Karpas-422 (cell line): Measurements from ENCODE around the gene ULK4. TPM values are rescaled to one million over a fixed set of nuclear protein-coding genes. Genes with fewer than 3 reads are reported as not detected.
"Not testable (repeated sequence)": the region's sequence is repeated elsewhere in the genome, so short reads cannot be mapped to it uniquely, and the experiment has no call there.

Experiments used
- DNase-seq: peaks from one replicate; pipeline ENCODE4 v3.0.0-alpha.2; 2015
- H2AFZ ChIP-seq: fragments of 200-600 bp; sonication (generic); 2 replicates; pipeline ENCODE4 v1.6.1; 2014; ENCODE audit warnings: antibody characterized with exemption, low read length, mixed read lengths
- H3K27ac ChIP-seq: fragments of 200-600 bp; sonication (generic); 2 replicates; pipeline ENCODE4 v1.5.1; 2014; ENCODE audit warnings: mild to moderate bottlenecking, low read length, moderate library complexity
- H3K27me3 ChIP-seq: fragments of 200-600 bp; sonication (generic); 2 replicates; pipeline ENCODE4 v1.6.1; 2014; ENCODE audit warnings: low read length, mixed read lengths
- H3K36me3 ChIP-seq: fragments of 200-600 bp; sonication (generic); 2 replicates; pipeline ENCODE4 v1.6.1; 2014; ENCODE audit warnings: low read length, mixed read lengths; ENCODE audit not compliant: insufficient read depth
- H3K4me1 ChIP-seq: fragments of 200-600 bp; sonication (generic); 2 replicates; pipeline ENCODE4 v1.6.1; 2014; ENCODE audit warnings: mild to moderate bottlenecking, low read length, mixed read lengths
- H3K4me2 ChIP-seq: fragments of 200-600 bp; sonication (generic); 2 replicates; pipeline ENCODE4 v1.6.1; 2014; ENCODE audit warnings: low read length, low read depth, mild to moderate bottlenecking; ENCODE audit not compliant: poor library complexity, severe bottlenecking
- H3K4me3 ChIP-seq: fragments of 200-600 bp; sonication (generic); 2 replicates; pipeline ENCODE4 v1.5.1; 2014; ENCODE audit warnings: mild to moderate bottlenecking, antibody characterized with exemption, low read length, mixed read lengths
- H3K79me2 ChIP-seq: fragments of 200-600 bp; sonication (generic); 2 replicates; pipeline ENCODE4 v1.6.1; 2014; ENCODE audit warnings: mild to moderate bottlenecking, low read length, mixed read lengths
- H3K9ac ChIP-seq: fragments of 200-600 bp; sonication (generic); 2 replicates; pipeline ENCODE4 v1.6.0; 2014; ENCODE audit warnings: low read length
- H3K9me2 ChIP-seq: fragments of 200-600 bp; sonication (generic), shearing (Covaris generic); replicated peaks from 2 replicates; pipeline ENCODE4 v1.6.0; 2014; ENCODE audit warnings: mild to moderate bottlenecking, low read length, moderate library complexity; ENCODE audit not compliant: insufficient read depth
- H3K9me3 ChIP-seq: fragments of 300-700, 200-600 bp; sonication (generic); 2 replicates; pipeline ENCODE4 v1.6.1; 2014; ENCODE audit warnings: low read length, mixed read lengths
- H4K20me1 ChIP-seq: fragments of 200-600 bp; sonication (generic); 2 replicates; pipeline ENCODE4 v1.6.1; 2014; ENCODE audit warnings: mild to moderate bottlenecking, antibody characterized with exemption, low read length, low read depth; ENCODE audit not compliant: insufficient read depth
- total RNA-seq: library from RNA; depleted of rRNA; stranded (reverse); fragments of >200 nt; shearing (Covaris generic); gene quantifications from 2 replicates; pipeline ENCODE4 v1.2.3, GENCODE V29; 2014; ENCODE audit warnings: low replicate concordance

Gene ULK4
- total RNA-seq, 1 experiment from 2014 or later: 8.8 TPM

DNA sequence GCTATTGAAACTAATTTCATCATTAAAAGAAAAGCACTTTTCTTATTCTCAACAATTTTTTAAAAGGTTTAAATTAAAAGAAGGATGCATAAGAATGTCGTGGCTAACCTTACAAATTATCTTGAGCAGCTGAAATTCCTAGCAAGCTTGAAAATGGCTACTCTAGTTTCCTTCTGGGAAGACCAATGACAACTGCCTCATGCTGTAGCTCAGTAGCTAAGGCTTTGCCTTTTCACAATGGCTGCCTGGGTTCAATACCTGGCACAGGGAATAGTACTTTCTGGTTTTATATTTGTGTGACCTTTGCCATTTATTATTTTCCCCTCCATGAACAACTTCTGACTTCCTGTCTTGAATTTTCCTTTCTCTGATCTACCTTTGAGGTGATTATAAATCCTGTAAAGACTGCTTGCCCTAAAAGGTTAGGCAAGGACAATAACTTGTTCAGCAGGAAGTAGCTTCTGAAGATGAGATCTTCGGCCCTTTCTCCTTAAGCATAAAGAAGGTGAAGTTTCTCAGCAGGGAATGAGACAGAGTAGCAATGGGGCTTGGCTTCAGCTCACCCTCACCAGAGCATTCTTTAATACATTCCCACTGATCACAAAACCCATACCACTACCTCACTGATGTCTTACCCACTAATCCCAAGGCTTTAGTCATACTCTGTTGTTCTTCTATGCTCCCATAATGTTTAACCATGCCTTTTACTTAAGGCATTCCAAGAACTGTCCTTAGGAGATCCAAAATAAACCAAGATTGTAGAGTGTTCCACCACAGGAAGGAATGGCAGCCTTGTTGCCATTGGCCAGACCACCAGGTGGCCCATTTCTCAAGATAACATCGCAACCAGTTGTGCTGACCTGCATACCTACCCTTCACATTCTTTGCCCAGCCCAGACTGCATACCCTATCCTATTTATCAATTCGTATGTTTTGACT is 276.8 kb downstream of the ULK4 start:
- H2AFZ ChIP-seq: no peak overlapping the region
- no peaks in the 10 kb centered on the region for H3K4me1 ChIP-seq

DNA sequence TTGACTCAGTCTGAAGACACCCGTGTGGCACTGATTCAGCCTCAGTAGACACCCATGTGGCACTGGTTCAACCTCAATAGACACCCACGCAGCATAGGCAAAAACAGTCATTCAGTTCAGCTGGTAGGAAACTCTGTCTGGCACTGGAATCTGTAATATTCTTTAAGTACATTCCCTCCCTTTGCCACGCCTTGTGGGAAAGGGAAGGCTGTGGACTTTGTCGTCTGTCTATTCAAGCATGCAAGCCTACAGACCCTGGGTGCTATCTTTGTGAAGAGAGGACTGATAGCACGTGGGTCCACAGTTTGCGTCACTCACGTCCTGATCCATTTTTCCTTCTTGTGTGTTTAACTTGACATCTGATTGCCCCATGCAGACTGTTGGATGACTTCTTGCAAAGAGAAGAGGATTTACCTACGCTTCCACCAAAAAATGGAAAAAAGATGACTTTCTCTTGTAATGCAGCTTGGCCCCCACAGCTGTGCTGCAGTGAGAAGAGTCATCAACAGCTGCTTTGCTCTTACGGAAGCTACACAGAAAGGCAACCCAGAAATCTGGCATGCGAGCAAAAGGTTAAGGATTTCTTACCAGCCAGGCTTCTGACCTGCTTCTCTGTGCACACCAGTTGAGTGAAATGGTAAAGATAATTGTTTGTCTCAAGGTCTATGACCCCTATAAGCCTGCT is 278.1 kb downstream of the ULK4 start:
- Histone ChIP-seq H3K9ac (no peak overlapping the region), H3K79me2 (no peaks in the 10 kb centered on the region), H4K20me1 (no peaks in the 10 kb centered on the region), H3K36me3 (no peaks in the 10 kb centered on the region), H3K9me2 (no peaks in the 10 kb centered on the region), H3K4me2 (no peak overlapping the region), H3K27me3 (no peaks in the 10 kb centered on the region), H3K4me1 (no peaks in the 10 kb centered on the region), H2AFZ (no peak overlapping the region), H3K9me3 (no peaks in the 10 kb centered on the region), H3K27ac (no peak overlapping the region), H3K4me3 (no peak overlapping the region)
- no peak for DNase-seq

More for the DNA sequence above, 276.8 kb downstream of the ULK4 start:
- no peak overlapping the region for H3K9ac ChIP-seq
- DNase-seq: no peak
- no peak overlapping the region for H3K27ac ChIP-seq
- H3K36me3 ChIP-seq: no peaks in the 10 kb centered on the region
- H3K9me2 ChIP-seq: no peaks in the 10 kb centered on the region
- no peaks in the 10 kb centered on the region for H3K27me3 ChIP-seq
- no peak overlapping the region for H3K4me2 ChIP-seq
- H3K9me3 ChIP-seq: no peaks in the 10 kb centered on the region
- no peaks in the 10 kb centered on the region for H4K20me1 ChIP-seq
- no peak overlapping the region for H3K4me3 ChIP-seq
- H3K79me2 ChIP-seq: no peaks in the 10 kb centered on the region

GRCh38 chr3:41682996-41683395 is 278.9 kb downstream of the ULK4 start:
- Histone ChIP-seq H2AFZ (no peak overlapping the region), H4K20me1 (no peaks in the 10 kb centered on the region), H3K9me3 (no peaks in the 10 kb centered on the region), H3K4me1 (no peaks in the 10 kb centered on the region), H3K9me2 (no peaks in the 10 kb centered on the region), H3K79me2 (no peaks in the 10 kb centered on the region), H3K36me3 (no peaks in the 10 kb centered on the region), H3K4me2 (no peak overlapping the region), H3K27me3 (no peaks in the 10 kb centered on the region), H3K27ac (no peak overlapping the region), H3K4me3 (no peak overlapping the region), H3K9ac (no peak overlapping the region)
- no peak for DNase-seq

GRCh38 chr3:41682382-41682781 is 279.5 kb downstream of the ULK4 start:
- H3K27ac ChIP-seq: no peak overlapping the region
- H3K36me3 ChIP-seq: no peaks in the 10 kb centered on the region
- no peak for DNase-seq
- no peak overlapping the region for H2AFZ ChIP-seq
- no peaks in the 10 kb centered on the region for H3K9me2 ChIP-seq
- H3K4me2 ChIP-seq: no peak overlapping the region
- no peaks in the 10 kb centered on the region for H3K79me2 ChIP-seq
- H3K4me3 ChIP-seq: no peak overlapping the region
- no peaks in the 10 kb centered on the region for H3K9me3 ChIP-seq
- no peak overlapping the region for H3K9ac ChIP-seq
- H3K27me3 ChIP-seq: no peaks in the 10 kb centered on the region
- H4K20me1 ChIP-seq: no peaks in the 10 kb centered on the region
- no peaks in the 10 kb centered on the region for H3K4me1 ChIP-seq

DNA sequence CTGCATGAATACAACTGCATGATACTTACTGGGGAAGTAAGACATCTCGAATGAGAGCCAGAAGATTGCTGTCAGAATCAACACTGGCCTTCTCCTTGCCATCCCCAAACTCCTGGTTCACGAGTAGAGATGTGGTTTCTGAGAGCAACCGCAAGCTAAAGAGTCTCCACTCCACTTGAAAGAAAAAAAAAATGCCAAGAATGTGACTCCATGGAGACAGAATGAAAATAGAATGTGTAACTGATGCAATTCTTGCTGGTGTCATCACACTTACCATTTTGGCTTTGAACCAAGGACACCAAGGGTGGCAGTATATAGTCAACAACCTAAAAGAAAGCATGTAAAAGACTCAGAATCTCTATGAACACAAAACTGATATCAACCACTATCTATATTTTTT is 280.4 kb downstream of the ULK4 start:
- H3K4me1 ChIP-seq: no peaks in the 10 kb centered on the region
- H3K36me3 ChIP-seq: no peaks in the 10 kb centered on the region
- no peaks in the 10 kb centered on the region for H3K79me2 ChIP-seq
- H3K9me3 ChIP-seq: no peaks in the 10 kb centered on the region
- no peaks in the 10 kb centered on the region for H3K9me2 ChIP-seq
- H4K20me1 ChIP-seq: no peaks in the 10 kb centered on the region
- H3K27ac ChIP-seq: no peak overlapping the region
- H2AFZ ChIP-seq: no peak overlapping the region
- no peak overlapping the region for H3K4me2 ChIP-seq
- no peaks in the 10 kb centered on the region for H3K27me3 ChIP-seq
- no peak for DNase-seq
- no peak overlapping the region for H3K4me3 ChIP-seq
- H3K9ac ChIP-seq: no peak overlapping the region

DNA sequence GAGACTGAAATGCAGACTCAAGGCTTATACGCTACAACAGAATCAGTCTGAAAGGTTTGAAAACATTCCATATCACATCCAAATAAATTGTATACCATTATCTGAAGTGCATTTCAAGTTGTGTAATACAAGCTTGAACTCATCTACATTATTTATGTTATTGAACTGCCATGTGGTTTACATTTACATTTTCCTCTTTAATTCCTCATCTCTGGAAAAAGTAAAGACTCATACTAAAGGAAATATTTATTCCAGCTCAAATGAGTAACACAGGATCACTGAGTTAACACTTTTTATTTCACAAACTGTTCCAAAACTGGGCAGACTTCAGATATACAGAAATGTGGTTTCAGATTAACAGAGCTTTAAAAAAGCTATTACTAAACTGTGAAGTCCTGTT is 282.5 kb downstream of the ULK4 start:
- Histone ChIP-seq H3K4me1 (no peaks in the 10 kb centered on the region), H4K20me1 (no peaks in the 10 kb centered on the region), H3K27me3 (no peaks in the 10 kb centered on the region), H3K9me2 (no peaks in the 10 kb centered on the region), H3K9me3 (no peaks in the 10 kb centered on the region), H3K4me2 (no peak overlapping the region), H3K9ac (no peak overlapping the region), H3K27ac (no peak overlapping the region), H3K4me3 (no peak overlapping the region), H3K36me3 (no peaks in the 10 kb centered on the region), H2AFZ (no peak overlapping the region), H3K79me2 (no peaks in the 10 kb centered on the region)
- DNase-seq: no peak

DNA sequence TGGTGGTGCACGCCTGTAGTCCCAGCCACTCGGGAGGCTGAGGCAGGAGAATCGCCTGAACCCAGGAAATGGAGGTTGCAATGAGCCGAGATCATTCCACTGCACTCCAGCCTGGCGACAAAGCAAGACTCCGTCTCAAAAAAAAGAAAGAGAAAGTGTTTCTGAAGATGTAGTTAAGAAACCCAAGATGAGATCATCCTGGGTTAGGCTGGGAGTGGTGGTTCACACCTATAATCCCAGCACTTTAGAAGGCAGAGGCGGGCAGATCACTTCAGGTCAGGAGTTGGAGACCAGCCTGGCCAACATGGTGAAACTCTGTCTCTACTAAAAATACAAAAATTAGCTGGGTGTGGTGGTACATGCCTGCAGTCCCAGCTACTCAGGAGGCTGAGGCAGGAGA is 286.8 kb downstream of the ULK4 start:
- H3K9me2 ChIP-seq, H3K79me2 ChIP-seq, H3K4me2 ChIP-seq, H3K4me3 ChIP-seq, H3K9me3 ChIP-seq, H2AFZ ChIP-seq, H3K27ac ChIP-seq, DNase-seq, H4K20me1 ChIP-seq, H3K9ac ChIP-seq, H3K4me1 ChIP-seq, H3K36me3 ChIP-seq, H3K27me3 ChIP-seq: not testable (repeated sequence)

- no peaks in the 10 kb centered on the region for H3K9me3 ChIP-seq
- no peak for DNase-seq
These were observed 287.5 kb downstream of the ULK4 start for GRCh38 chr3:41674449-41674848.

More at GRCh38 chr3:41674449-41674848, 287.5 kb downstream of the ULK4 start:
- Histone ChIP-seq H4K20me1 (no peaks in the 10 kb centered on the region), H3K4me2 (no peak overlapping the region), H3K9ac (no peak overlapping the region), H3K79me2 (no peaks in the 10 kb centered on the region), H3K27ac (no peak overlapping the region), H2AFZ (no peak overlapping the region), H3K27me3 (no peaks in the 10 kb centered on the region), H3K9me2 (no peaks in the 10 kb centered on the region), H3K4me3 (no peak overlapping the region), H3K4me1 (no peaks in the 10 kb centered on the region), H3K36me3 (no peaks in the 10 kb centered on the region)
